ENCODE results near the gene ELMOD1. TPM values are rescaled to one million over a fixed set of nuclear protein-coding genes. Genes with fewer than 3 reads are reported as not detected.
"Not testable (repeated sequence)": the region's sequence is repeated elsewhere in the genome, so short reads cannot be mapped to it uniquely, and the experiment has no call there.

Gene ELMOD1
- 1.00 TPM for total RNA-seq
- long read RNA-seq, partial matches to known transcripts: 0 of 1 reads
- long read RNA-seq, other reads (novel, unspliced or antisense): 0 of 1 reads

DNA sequence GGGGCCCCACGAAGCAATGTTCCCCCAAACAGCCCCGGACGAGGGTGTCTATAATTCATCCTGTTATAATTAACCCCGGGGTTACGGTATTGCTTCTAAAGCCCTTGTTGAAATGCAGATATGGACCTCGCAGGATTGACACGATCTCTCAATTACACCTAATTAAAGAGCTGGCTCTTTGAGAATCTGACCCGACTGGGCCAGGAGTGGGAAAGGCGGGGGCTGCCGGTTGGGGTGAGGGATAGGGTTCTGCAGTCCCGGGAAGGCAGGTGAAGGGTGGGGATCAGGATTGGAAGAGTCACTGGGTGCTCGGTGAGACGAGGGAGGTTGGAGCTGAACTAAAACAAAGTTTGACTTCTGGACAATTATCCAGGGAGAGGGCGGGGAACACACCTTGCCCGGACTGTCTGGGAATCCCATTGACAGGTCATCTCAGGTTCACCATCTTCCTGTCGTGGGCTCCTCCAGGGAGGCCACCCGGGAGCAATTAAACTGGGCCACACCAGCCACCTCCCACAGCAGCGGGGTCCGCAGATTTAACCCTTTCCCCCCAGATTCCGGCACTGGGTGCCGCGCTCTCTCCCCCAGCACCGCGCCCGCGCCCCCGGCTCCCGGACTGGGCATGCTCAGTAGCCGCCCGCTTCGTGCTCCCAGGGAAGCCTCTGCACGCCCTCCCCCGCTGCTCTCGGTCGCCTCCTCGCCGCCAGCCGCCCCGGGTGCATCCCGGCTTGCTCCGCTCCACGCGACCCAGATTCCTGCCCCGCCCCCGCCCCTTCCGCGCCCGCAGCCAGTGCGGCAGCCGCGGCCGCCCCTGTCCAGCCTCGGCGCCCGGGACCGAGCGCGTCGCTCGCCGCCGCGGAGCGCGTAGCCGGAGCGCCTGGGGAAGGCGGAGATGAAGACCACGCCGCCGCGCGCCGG, at the start of gene ELMOD1:
Gene ELMOD1, plus strand, starts transcription at position 688 of the 918 bp plus-strand sequence. CDS start 27,043 bp downstream, outside the sequence.
- ATAC-seq (ENCODE audit: poor library complexity) (peak; percentile 95), DNase-seq (peak; percentile 70)
- intact Hi-C loops (cut with DNase I): no loop called here

GRCh38 chr11:107545101-107545514, 45.8 kb upstream of the ELMOD1 start:
- ATAC-seq (ENCODE audit: poor library complexity): no peak
- intact Hi-C loops (cut with DNase I): no loop called here
- no peak for DNase-seq

DNA sequence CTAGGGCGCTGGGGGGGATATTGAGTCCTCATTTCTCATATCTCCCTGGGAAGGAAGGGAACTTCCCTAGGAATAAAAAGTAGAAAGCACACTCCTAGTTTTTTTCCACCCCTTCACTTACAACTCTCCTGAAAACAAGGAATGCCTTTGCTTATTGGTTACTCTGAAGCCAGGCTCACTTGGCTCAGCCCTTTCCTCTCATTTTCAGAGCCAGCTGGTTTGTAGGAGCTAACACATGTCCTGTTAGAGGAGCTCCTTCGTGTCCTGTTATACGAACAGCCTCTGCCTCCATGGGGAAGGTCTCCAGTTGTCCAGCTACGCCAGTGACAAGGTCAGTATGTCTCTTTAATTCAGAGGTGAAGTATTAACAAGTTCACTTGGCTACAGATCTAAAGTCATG, 43.0 kb upstream of the ELMOD1 start:
- ATAC-seq (ENCODE audit: poor library complexity): no peak
- intact Hi-C loops (cut with DNase I): no loop called here
- no peak for DNase-seq

GRCh38 chr11:107549253-107549953, 41.5 kb upstream of the ELMOD1 start:
- intact Hi-C loops (cut with DNase I): no loop called here
- DNase-seq: no peak
- peak; percentile 59 for ATAC-seq (ENCODE audit: poor library complexity)

GRCh38 chr11:107549954-107550285, 41.0 kb upstream of the ELMOD1 start:
- DNase-seq: no peak
- intact Hi-C loops (cut with DNase I): no loop called here
- no peak for ATAC-seq (ENCODE audit: poor library complexity)

DNA sequence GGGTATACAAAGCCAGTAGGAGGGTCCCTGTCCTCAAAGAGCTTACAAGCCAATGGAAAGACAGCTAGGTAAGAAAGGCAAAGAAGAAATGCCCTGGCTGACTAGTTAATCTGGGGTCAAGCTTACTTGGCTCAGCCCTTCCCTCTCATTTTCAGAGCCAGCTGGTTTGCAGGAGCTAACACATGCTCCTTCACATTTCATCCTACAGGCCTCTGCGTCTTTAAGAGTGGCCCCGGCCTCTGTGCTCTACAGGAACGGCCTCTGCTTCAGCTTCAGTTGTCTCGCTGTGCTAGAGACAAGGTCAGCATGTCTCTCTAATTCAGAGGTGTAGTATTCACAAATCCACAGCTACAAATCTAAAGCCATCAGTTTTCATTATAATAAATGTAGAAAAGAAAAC, 40.6 kb upstream of the ELMOD1 start:
- ATAC-seq (ENCODE audit: poor library complexity) (no peak), DNase-seq (no peak)
- intact Hi-C loops (cut with DNase I): no loop called here

- ATAC-seq (ENCODE audit: poor library complexity): no peak
- intact Hi-C loops (cut with DNase I): no loop called here
- DNase-seq: no peak
Observed at GRCh38 chr11:107561688-107562087, 29.3 kb upstream of the ELMOD1 start.

- DNase-seq (no peak), ATAC-seq (ENCODE audit: poor library complexity) (no peak)
- intact Hi-C loops (cut with DNase I): no loop called here
Observed at GRCh38 chr11:107562647-107563208, 28.2 kb upstream of the ELMOD1 start.

DNA sequence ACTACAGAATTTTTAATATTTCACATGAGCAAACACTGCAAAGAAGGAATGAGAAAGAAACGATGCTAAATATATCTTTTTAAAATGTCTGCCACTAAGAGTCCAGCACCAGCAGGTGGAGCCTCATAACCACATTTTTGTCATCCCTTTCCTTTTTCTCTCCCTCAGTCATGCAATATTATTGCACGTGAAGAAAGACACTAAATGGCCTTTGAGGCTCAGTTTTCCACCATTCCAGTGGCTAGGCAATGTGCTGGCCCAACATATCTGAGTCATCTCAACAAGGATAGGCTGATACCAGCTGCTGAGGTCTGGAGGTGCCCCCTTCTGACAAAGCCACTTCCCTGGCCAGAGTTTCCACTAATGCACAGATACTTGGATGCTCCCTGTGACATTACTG, 27.2 kb upstream of the ELMOD1 start:
- DNase-seq (no peak), ATAC-seq (ENCODE audit: poor library complexity) (peak; percentile 46)
- intact Hi-C loops (cut with DNase I): no loop called here

- ATAC-seq (ENCODE audit: poor library complexity) (peak; percentile 16), DNase-seq (no peak)
- intact Hi-C loops (cut with DNase I): no loop called here
Observed at GRCh38 chr11:107564877-107565218, 26.1 kb upstream of the ELMOD1 start.

DNA sequence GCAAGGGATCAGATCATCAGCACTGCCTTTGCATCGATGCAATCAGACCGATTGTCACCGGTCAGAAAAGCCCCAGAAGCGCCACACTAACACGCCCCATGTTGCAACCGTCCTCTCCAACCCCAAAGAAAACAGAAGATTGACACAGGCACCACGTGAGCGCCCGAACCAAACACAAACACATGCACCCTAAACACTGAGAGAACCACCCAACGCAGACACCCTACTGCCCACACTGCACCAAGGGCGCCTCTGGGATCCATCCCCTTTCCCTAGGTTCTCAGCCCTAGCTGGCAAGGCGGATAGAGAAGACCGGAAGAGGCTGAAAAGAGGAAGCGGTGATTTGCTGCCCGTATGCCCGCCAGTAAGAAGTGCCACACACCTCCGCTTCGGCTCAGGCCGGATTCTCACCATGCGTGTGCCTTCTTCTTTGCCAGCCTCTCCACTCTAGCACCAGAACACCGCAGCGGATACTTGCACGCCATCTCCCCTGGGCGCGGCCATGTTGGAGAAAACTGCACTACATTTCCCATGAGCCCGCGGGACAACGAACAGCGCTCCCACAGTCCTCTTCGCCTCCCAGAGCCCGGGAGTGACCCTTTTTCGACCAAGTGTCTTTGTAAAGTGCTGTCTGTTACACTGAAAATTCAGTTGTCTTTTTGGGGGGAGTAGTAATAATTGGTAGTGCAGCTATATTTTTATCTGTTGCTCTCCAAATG, 25.6 kb upstream of the ELMOD1 start, which contains the start of gene ALKBH8:
Gene ALKBH8, minus strand, starts transcription at position 517 of the 719 bp plus-strand sequence. CDS start 4,842 bp downstream, outside the sequence.
- ATAC-seq (ENCODE audit: poor library complexity): peak; percentile 99
- intact Hi-C loops (cut with DNase I): no loop called here

DNA sequence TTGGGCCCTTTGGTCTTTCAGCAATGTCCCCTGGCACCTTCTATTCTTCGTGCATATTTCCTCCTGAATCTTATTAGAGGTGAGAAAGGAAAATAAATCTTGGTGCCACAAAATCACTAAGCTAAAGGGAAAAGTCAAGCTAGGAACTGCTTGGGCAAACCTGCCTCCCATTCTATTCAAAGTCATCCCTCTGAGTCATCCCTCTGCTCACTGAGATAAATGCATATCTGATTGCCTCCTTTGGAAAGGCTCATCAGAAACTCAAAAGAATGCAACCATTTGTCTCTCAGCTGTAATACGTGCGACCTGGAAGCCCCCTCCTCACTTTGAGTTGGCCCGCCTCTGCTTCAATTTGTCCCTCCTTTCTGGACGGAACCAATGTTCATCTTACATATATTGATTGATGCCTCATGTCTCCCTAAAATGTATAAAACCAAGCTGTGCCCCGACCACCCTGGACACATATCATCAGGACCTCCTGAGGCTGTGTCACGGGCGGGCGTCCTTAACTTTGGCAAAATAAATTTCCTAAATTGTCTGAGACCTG, 24.9 kb upstream of the ELMOD1 start:
- intact Hi-C loops (cut with DNase I); DNase-seq; ATAC-seq (ENCODE audit: poor library complexity): not testable (repeated sequence)

More for the DNA sequence above, 25.6 kb upstream of the ELMOD1 start, which contains the start of gene ALKBH8:
- peak; percentile 85 for DNase-seq

- intact Hi-C loops (cut with DNase I): no loop called here
- no peak for ATAC-seq (ENCODE audit: poor library complexity)
- no peak for DNase-seq
Observed at GRCh38 chr11:107566569-107566968, 24.4 kb upstream of the ELMOD1 start.

DNA sequence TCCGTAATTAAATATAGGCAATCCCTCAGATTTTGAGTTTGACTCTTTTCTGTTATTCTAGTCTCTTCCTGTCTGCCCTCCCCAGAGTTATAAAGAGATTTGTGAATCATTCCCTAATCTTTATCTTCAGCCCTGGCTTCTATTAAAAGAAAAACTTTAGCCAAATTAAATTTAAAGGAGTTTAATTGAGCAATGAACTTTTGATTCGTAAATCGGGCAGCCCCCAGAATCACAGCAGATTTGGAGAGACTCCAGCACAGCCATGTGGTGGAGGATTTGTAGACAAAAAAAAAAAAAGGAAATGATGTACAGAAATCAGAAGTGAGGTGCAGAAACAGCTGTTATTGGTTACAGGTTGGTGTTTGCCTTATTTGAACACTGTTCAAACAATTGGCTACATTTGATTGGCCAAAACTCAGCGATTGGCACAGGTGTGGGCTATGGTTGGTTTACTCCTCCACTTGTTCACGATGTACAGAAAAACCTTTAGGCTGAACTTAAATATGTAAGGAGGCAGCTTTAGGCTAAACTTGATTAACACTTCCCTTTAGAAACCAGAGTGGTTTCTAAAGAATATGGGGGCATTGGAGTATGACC, 23.1 kb upstream of the ELMOD1 start:
- DNase-seq: no peak
- intact Hi-C loops (cut with DNase I): no loop called here
- no peak for ATAC-seq (ENCODE audit: poor library complexity)

DNA sequence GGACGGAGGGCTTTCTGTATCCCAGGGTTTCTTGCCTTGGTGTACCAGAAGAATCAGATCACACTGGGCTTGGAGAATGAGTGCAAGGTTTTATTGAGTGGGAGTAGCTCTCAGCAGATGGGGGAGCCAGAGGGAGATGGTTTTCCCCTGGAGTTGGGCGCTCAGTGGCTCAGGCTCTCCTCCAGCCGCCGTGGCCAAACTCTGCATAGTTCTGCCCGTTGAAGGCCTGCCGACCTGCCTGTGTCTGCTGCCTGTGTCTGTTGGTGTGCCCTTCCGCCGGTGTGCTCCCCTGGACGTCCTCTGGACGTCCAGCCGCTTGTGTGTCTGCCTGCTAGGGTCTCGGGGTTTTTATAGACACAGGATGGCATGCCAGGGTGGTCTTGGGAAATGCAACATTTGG, 20.9 kb upstream of the ELMOD1 start:
- DNase-seq (no peak), ATAC-seq (ENCODE audit: poor library complexity) (no peak)
- intact Hi-C loops (cut with DNase I): no loop called here

- DNase-seq: no peak
- intact Hi-C loops (cut with DNase I): no loop called here
- no peak for ATAC-seq (ENCODE audit: poor library complexity)
Observed at GRCh38 chr11:107573438-107573837, 17.5 kb upstream of the ELMOD1 start.

DNA sequence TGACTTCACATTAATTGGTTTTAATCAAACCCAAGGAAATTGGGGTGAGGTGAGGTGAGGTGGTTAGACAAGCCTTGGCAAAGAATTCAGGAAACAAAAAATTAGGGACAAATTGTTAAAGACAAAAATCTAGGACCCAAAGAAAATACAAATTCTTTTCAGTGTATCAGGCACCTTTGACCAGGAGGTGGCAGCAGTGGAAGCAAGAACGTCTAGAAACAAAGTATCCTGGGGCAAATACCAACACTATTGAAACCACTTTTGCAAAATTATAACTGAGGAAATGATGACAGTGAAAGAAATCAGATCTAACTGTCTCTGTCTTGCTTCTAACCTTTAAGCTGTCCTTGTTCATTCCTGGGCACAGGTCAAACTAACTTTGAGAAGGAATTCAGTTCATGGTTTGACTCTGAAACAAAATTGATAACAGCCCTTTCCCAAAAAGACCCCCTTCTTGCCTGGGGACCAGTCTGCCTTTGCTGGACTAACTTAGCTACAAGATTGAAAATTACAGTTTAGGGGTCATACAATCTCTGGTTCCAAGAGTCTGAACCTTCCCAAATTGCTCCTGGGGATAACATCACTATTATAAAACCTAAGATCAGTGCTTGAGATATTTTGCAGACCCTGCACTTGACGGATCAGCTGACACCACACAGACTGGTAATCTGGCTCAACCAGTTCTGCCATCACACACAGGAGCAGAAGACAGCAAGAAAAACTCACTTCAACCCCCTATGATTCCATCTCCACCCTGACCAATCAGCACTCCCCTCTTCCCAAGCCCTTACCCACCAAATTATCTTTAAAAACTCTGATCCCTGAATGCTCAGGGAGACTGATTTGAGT, 14.2 kb upstream of the ELMOD1 start:
- intact Hi-C loops (cut with DNase I): loop anchor here (5.0 kb wide), 1 partner anchor 111 kb away; no protein-coding TSS in a partner anchor
- not testable (repeated sequence) for ATAC-seq (ENCODE audit: poor library complexity)
- peak; percentile 60 for DNase-seq
